GM19238 (cell line): ENCODE results near the gene UBE2B.
"Not testable (repeated sequence)": the region's sequence is repeated elsewhere in the genome, so short reads cannot be mapped to it uniquely, and the experiment has no call there.

Source experiments
- DNase-seq: peaks from one replicate; pipeline ENCODE4 v3.0.0; 2011; ENCODE audit warnings: low spot score; ENCODE audit not compliant: insufficient read length

The UBE2B gene

DNA sequence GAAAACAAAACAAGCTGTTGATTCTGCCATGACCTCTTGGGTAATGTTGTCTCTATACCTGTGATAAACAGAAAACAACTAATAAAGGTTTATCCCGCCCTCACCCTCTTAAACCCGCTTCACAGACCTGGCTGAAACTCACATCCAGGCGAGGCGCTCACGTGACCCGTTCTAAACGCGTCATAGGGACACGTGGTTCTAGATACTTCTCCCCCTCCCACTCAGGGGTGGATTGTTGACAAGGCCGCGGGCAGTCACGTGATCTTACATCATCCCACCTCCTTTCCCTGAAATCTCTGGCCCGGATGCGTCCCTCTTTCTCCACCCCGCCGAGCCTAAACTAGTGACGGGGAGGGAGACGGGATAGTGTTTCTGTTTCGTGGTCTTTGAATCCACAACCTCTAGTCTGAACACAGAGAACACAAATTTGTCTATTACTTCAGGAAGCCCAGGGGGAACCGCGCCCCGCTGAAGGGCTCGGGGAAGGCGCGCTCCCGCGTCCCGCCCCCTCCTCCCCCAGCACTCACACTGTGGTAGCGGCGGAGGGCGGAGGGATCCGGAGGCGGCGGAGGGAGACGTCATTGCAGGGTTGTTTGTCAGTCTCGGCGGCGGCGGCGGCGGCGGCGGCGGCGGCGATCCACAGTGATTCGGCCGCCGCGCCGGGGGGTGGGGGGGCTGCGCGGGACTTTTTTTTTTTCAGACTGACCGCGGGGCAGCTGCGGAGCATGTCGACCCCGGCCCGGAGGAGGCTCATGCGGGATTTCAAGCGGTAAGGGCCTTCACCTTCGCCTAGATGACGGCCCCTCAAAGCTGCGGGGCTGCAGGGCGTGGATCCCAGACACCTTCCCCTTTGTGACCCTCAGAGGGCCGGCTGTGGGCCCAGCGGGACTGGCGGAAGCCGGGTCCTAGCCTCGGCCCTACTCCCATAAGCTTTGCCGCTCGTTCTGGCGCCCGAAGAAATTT is at the start of gene UBE2B:
UBE2B (plus strand) TSS at position 699 of the 963 bp plus-strand sequence; CDS start at position 726, 27 bp downstream.
- peak; percentile 86 for DNase-seq

DNA sequence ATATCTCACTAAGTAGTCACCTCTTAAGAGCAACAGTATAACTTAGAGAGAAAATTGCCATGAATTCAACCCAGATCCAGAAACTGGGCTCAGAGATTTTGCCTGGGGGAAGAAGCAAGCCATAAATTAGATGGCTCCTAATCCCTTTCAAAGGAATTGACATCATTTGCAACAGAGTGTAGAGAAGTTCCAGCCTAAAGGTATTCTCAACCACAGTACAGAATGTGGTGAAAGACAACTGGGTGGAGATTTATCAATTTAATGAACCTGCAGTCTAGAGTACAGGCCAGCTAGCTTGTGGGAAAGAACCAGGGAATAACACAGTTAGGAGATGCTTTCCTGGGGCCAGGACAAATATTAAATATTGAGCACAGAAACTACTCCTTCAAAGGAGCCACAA is 44.0 kb upstream of the UBE2B start:
- DNase-seq = no peak

DNA sequence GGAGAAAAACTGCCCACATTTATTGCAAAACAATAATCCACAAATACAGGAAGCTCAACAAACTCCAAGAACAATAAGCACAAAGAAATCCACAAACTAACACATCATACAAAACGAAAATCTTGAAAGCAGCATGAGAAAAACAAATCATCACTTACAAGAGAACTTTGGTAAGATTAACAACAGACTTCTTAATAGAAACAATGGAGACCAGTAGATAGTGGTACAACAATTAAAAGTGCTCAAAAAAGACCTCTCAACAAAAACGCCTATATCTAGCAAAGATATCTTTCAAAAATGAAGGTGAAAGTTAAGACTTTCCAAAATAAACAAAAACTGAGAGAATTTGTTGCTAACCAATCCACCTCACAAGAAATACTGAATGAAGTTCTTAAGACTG is 42.8 kb upstream of the UBE2B start:
- no peak for DNase-seq

GRCh38 chr5:134336833-134337232 is 34.5 kb upstream of the UBE2B start:
- DNase-seq = not testable (repeated sequence)

DNA sequence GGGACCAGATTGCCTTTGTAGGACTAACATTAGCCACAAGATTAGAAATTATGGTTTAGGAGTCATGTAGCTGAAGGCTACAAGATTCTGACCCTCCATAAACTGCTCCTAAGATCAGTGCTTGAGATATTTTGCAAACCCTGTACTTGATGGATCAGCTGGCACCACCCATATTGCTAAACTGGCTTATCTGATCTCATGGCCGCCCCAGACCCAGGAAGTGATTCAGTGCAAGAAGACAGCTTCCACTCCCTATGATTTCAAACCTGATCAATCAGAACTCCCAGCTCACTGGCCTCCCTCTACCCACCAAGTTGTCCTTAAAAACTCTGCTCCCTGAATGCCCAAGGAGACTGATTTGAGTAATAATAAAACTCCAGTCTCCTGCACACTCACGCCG is 27.9 kb upstream of the UBE2B start:
- not testable (repeated sequence) for DNase-seq

DNA sequence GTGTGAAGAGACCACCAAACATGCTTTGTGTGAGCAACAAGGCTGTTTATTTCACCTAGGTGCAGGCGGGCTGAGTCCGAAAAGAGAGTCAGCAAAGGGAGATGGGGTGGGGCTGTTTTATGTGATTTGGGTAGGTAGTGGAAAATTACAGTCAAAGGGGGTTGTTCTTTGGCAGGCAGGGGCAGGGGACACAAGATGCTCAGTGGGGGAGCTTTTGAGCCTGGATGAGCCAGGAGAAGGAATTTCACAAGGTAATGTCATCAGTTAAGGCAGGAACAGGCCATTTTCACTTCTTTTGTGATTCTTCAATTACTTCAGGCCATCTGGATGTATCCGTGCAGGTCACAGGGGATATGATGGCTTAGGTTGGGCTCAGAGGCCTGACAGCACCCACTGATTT is 25.9 kb upstream of the UBE2B start:
- DNase-seq = not testable (repeated sequence)

GRCh38 chr5:134345996-134346395 is 25.4 kb upstream of the UBE2B start:
- no peak for DNase-seq

GRCh38 chr5:134349463-134349862 is 21.9 kb upstream of the UBE2B start:
- no peak for DNase-seq

GRCh38 chr5:134355681-134356080 is 15.7 kb upstream of the UBE2B start:
- DNase-seq = no peak

DNA sequence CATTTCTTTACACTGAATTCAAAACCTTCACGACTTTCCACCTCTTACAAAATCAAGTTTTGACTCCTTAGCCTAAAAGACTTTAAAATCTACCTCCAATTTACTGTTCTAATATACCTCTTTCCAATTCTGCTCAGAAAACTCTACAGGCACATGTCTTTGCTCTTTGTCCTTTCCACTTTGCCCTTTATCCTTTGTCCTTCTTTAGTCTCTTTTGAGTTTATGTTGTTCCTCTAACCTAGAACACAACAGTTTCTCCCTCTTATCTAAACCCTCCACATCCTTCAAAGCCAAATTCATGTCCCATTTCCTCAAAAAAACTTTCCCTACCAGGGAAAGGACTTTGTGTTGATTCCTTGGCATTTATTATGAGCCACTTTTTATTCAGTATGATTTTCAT is 5.8 kb upstream of the UBE2B start:
- DNase-seq = no peak

- no peak for DNase-seq
Measured at GRCh38 chr5:134370311-134370870, 978 bp upstream of the UBE2B start.

GRCh38 chr5:134371834-134372340 is 518 bp downstream of the UBE2B start:
- peak; percentile 18 for DNase-seq

GRCh38 chr5:134373633-134374032 is 2.3 kb downstream of the UBE2B start:
- not testable (repeated sequence) for DNase-seq

GRCh38 chr5:134374232-134374631 is 2.9 kb downstream of the UBE2B start:
- no peak for DNase-seq

DNA sequence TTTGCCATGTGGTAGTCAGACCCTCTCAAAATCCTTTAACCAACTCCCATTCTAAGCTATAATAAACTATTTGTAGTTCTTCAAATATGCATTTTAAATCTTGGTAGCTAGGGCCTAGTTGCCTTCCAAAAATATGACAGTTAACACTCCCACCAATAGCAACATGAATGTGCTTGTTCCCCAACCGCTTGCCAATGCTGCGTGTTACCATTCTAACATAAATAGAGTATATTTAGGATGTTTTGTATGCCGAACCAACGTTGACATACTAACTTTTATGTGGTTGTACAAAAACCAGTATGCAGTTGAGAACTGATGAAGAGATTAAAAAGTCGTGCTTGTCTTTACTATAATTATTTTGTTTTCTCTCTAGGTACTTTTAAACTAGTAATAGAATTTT is 9.0 kb downstream of the UBE2B start:
- DNase-seq = no peak

- not testable (repeated sequence) for DNase-seq
Measured at GRCh38 chr5:134382204-134382603, 10.8 kb downstream of the UBE2B start.

DNA sequence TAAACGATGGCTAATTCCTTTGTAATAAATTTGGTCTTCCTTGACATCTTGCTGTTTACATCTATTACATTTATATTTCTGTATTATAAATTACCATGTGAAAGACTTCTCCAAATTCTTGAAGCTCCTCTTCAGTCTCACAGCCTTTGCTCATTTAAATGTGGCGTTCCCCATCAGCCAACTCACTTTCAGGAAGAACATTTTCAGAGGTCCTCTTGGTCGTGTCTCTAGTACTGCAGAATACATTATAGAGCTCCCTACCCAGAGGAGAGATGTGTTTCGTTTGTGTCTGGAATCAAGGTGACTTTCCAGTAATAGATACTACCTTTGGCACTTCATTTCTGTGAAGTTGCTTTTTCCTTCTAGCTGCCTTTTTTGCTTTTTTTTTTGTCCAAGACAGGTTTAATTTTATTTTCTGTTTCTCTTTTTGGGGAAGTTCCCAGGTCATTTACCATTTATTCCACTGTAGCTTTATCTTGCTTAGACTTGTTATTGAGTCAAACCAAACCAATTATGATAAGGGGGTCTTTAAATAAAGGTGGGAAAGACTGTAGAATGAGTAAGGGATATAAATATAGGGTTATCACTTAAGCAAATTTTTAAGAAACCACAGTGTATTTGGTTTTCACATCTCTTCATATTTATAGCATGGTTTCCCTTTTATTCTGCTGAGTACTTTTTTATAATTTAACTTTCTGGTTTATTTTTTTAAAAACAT is 12.8 kb downstream of the UBE2B start:
- no peak for DNase-seq

DNA sequence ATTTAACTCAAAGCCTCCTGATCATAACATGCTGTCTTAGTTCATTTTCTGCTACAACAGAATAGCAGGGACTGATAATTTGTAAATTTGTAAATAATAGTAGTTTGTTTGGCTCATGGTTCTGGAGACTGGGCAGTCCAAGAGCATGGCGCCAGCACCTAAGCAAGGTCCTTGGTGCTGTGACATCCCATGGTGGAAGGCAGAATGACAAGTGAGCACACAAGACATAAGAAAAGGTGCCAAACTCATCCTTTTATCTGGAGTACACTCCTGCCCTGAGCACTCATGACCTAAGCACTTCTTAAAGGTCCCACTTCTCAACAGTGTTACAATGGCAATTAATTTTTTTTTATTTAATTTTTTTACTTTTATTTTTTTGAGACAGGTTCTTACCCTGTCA is 16.1 kb downstream of the UBE2B start:
- no peak for DNase-seq

DNA sequence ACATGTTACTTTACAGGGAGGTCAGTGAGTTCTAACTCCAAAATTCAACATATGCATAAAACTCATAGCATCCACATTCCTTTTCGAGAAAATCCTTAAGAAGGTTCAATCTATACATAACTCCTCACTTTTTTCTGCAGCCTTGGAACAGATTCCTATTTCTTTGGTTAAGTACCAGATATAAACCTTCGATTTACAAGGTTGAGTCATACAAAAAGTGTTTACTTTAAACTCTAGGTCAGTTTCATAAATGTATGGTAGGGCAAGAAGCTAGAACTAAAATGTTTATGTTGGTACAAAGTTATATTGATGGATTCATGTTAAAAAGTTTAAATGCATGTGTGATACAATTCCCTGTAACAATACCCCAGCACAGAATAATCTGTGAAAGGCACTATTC is 20.9 kb downstream of the UBE2B start:
- no peak for DNase-seq

GRCh38 chr5:134394932-134395331 is 23.6 kb downstream of the UBE2B start:
- DNase-seq = no peak

- no peak for DNase-seq
Measured at GRCh38 chr5:134396274-134396673, 24.9 kb downstream of the UBE2B start.

DNA sequence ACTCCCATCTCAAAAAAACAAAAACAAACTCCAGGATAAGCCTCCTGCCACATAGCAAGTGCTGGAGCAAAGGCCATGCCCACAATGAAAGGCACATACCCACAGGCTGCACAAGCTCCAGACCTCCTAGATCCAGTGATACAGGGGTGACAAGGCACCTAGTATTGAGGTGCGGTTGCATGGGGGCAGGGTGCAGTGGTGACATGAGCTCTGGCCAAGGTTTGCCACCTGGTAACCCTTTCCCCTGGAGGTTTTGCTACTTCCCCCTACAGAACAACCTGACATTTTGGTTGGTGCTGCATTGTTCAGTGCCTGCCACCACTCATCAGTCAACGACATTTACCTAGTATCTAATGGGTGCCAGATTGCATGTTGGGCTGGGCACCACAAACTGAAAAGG is 25.8 kb downstream of the UBE2B start:
- no peak for DNase-seq
